Duodenal mucosa (tissue), 2 donors: ENCODE results near the gene MINDY1.

Experiments used
- H3K27ac ChIP-seq: one replicate; pipeline ENCODE4 v1.7.0; 2013; ENCODE audit warnings: low read depth, low read length
- H3K27me3 ChIP-seq, 2 donors: one replicate each; pipeline ENCODE4 v1.7.0; 2013; ENCODE audit warnings: low read length in 2 of 2, control low read depth in 1 of 2; ENCODE audit not compliant: insufficient read depth in 2 of 2, control insufficient read depth in 1 of 2
- H3K36me3 ChIP-seq, 2 donors: one replicate each; pipeline ENCODE4 v1.7.0; 2013; ENCODE audit warnings: low read length in 2 of 2, control low read depth in 1 of 2; ENCODE audit not compliant: insufficient read depth in 2 of 2, control insufficient read depth in 1 of 2
- H3K4me1 ChIP-seq, 2 donors: one replicate each; pipeline ENCODE4 v1.7.0; 2013; ENCODE audit warnings: low read length in 2 of 2, control low read depth in 1 of 2; ENCODE audit not compliant: insufficient read depth in 2 of 2, control insufficient read depth in 1 of 2
- H3K4me3 ChIP-seq, 2 donors: one replicate each; pipeline ENCODE4 v1.7.0; 2013; ENCODE audit warnings: low read length in 2 of 2, low read depth in 1 of 2
- H3K9ac ChIP-seq, 2 donors: one replicate each; pipeline ENCODE4 v1.7.0; 2013; ENCODE audit warnings: low read length in 2 of 2, low read depth in 1 of 2
- H3K9me3 ChIP-seq, 2 donors: one replicate each; pipeline ENCODE4 v1.7.0; 2013; ENCODE audit warnings: low read length in 2 of 2, control low read depth in 1 of 2; ENCODE audit not compliant: control insufficient read depth in 1 of 2

The MINDY1 gene

DNA sequence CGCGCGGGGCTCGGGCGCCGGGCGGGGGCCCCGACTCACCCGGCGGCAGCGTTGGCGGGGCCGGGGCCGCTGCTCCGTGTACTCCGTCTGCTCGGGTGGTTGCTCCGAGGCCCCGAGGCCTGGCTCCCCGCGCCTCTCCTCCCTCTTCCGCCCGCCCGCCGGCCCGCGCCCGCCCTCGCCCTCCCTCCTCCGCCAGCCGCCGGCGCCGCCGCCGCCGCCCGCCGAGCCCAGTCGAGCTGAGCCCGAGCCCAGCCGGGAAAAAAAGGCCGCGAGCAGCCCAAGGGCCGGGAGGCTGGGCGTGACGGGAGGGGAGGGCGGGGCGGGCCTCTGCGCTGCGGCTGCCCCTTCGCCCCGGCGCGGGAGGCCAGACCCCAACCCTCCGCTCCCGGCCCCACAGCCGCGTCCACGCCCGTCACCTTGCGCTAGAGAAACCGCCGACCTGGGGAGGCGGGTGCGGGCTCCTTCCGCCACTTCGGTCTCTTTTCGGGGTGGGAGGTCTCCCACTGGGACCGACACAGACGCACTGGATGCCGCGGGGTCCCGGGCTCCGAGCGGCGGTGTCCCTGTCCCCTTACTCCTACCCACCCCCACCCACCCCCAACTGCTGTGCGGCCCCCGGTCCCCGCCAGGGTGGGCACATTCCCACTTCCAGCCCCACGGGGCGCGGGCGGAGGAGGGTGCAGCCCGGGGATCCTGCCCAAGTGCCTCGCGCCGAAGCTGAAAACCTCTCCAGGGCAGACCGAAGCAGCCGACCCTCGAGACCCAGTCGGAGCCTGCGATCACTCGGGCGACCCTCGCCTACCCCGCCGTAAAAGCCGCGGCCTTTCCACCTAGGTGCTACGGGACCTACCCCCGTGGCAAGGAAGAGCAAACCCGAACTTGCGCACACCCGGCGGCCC lies 31.9 kb downstream of the MINDY1 start, which contains the start of gene CERS2:
CERS2 (minus strand) TSS at position 256 of the 899 bp plus-strand sequence. CDS start 5,745 bp downstream, outside the sequence.
- Histone ChIP-seq H3K4me3 (peak within 1 kb of the TSS; percentile 85 to 96), H3K4me1 (peaks cover 55 to 56% of the 10 kb centered on the region in 2 donors), H3K27me3 (no peaks in the 10 kb centered on the region), H3K9ac (peak within 1 kb of the TSS; percentile 92 to 94), H3K36me3 (no peaks in the 10 kb centered on the region), H3K9me3 (no peaks in the 10 kb centered on the region), H3K27ac (peak within 1 kb of the TSS; percentile 87)

DNA sequence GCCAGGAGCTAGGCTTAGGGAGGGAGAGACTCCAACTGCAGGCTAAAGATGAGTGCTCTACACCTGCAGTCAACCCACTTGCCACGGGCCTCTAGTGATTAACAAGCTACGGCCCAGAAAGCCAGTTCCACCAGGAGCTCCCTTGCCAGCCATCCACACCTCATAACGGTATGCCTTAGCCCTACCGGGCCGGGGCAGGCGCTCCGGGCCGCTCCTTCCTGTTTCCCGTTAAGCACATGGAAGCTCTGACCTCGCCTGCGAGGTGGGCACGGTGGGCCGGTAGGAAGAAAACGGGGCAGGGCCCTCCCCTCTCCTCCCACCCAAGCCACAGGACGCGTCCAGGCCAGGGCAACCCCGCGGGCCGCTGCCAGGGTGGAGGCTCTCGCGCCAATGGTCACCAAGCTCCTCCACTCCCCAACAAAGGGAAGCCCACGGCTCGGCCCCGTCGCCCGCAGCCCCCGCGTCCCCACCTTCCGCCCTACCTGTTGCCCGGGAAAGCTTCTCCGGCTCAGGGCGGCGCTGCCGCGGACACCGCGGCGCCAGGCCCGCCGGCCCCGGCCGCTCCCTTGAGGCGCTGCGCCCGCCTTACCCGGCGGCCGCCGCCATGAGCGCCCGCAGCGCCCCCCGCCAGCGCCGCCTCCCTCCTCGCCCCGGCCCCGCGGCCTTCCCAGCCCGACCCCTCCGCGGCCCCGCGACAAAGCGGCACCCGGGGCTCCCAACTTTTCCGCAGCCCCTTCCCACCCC lies 32.7 kb downstream of the MINDY1 start:
- Histone ChIP-seq H3K27me3 (no peaks in the 10 kb centered on the region), H3K9ac (peak overlapping the region; percentile 92 to 94), H3K9me3 (no peaks in the 10 kb centered on the region), H3K27ac (peak overlapping the region; percentile 87), H3K4me1 (peaks cover 47 to 52% of the 10 kb centered on the region in 2 donors), H3K36me3 (peaks cover 0 to 5% of the 10 kb centered on the region in 2 donors), H3K4me3 (peak overlapping the region; percentile 85 to 96)

DNA sequence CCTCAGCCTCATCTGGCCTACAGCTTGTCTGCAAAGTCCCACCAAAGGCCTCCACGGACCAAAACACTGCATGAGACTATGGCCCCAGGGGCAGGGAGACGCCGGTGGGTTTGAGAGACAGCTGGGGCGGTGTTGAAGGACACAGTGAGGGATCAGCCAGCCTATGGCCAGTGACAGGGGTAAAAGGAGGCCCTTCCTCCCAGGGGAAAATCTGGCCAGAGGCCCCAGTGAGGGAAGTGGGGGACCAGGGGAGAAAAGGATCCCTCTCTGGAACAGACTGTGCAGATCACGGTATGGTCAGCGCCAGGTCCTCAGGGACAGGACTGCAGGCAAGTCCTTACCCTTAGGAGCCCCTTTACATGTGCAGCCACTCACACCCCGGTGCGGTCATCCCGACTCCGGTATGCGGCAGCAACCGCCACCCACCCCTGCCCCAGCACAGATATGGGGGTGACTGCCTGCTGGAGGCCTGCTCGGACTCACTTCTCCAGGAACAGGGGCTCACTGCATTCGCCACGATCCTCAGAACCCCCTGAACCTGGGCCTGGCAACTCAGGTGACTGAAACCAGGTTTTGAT lies 33.4 kb downstream of the MINDY1 start:
- Histone ChIP-seq H3K9ac (peak overlapping the region; percentile 92 to 94), H3K36me3 (peaks cover 6 to 12% of the 10 kb centered on the region in 2 donors), H3K4me1 (peaks cover 45 to 50% of the 10 kb centered on the region in 2 donors), H3K4me3 (peak overlapping the region; percentile 85 to 96), H3K27me3 (no peaks in the 10 kb centered on the region), H3K27ac (peak overlapping the region; percentile 87), H3K9me3 (no peaks in the 10 kb centered on the region)

DNA sequence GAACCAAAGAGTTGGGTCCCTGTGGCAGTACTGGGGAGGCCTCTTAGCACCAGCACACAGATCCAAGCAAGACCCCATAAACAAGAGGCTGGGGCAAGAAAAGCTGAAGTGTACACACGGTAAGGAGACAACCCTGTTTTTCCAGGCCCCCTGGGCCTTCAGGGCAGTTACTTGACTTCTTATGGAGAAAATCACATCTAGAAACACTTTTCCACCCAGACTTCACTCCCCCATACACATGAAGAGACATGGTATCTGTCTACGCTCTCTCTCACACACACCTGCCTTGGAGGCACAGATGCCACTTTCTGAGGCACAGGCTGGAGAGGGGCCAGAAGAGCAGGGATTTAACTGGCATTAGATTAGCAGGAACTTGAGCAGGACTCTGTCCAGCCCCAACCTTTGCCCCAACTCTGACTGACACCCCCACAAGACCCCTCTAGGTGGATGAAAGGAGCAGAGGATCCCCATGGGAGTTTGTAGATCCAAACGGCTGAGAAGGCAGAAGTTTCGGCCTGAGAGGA lies 34.2 kb downstream of the MINDY1 start:
- Histone ChIP-seq H3K9me3 (no peaks in the 10 kb centered on the region), H3K27ac (peak overlapping the region; percentile 41), H3K36me3 (peaks cover 14 to 20% of the 10 kb centered on the region in 2 donors), H3K4me1 (peaks cover 42 to 47% of the 10 kb centered on the region in 2 donors), H3K4me3 (peak overlapping the region; percentile 85 to 96), H3K9ac (peak overlapping the region; percentile 92 to 94), H3K27me3 (no peaks in the 10 kb centered on the region)

DNA sequence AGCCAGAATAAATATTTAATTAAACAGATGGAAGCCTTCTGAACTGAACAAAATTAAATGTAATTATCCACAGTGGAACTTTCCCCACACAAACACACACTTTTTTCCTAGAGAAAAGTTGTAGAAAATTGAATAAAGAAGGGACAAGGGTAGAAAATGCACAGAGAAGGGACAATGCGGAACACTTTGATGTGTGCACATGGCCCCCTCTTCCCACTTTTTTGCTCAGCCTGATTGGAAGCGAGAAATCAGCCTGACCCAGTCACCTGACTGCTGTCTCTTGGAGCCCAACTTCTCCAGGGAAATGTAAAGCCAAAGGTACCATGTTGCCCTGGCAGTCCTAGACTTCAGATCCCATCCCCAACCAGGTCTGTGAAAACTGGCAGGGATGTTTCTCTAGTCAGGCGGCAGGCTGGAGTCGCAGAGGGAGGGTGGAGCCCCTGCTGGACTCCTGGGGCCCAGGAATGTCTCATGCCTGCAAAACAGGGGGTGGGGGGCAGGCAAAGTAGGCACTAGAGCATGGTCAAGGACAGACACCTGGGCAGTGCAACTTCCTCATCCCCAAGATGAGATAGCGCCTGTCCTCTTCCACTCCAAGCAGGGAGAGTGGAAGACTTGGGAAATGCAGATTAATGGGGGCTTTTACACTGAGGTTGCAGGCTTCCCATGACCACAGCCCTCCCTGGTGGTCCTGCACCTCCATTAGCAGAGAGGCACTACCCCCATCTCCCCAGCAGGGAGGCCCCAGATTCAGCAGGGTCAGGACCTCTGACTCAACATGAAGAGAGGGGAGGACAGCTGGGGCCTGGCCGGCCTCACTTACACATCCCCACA lies 34.9 kb downstream of the MINDY1 start:
- H3K4me3 ChIP-seq, result peak overlapping the region; percentile 85 to 96
- peaks cover 35 to 40% of the 10 kb centered on the region in 2 donors for H3K4me1 ChIP-seq
- peaks cover 20 to 27% of the 10 kb centered on the region in 2 donors for H3K36me3 ChIP-seq
- no peaks in the 10 kb centered on the region for H3K27me3 ChIP-seq
- no peaks in the 10 kb centered on the region for H3K9me3 ChIP-seq
- peak overlapping the region; percentile 41 for H3K27ac ChIP-seq
- H3K9ac ChIP-seq, result peak overlapping the region; percentile 92 to 94

DNA sequence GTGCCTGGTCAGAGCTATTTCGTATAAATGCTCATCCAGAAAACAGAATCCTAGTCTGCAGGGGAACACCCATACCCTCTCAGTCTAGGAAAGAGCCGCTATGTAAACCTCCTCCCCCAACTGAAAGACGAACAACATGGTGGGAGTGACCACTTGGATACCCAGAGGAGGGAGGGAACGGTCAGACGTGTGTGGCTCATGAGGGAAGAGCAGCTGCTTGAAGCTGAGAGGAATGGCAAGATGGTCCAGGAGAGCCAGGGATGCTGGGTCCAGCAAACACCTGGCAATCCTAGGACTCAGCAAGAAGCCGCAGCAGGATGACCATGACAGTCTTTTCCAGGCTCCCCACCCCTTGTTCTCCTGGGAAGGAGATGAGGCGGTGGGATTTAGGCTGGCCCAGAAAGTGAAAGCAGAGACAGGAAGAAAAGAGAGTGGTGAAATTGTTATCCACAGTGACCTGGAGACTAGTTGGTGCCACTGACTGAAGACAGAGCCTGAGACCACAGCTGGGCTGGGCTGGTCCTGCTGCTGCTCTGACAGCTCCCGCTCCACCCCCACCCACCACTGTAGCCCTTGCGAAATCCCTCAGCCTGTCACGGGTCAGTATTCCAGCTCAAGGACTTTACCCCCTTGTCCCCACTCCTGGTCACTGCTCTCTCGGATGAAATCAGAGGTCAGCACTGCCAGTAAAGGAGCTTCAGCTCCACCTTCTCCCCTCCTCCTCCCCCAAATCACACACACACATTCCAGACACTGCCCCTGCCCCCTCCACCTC lies 35.7 kb downstream of the MINDY1 start:
- Histone ChIP-seq H3K27ac (no peak overlapping the region), H3K9ac (peak overlapping the region; percentile 3 to 27), H3K4me1 (peaks cover 32 to 40% of the 10 kb centered on the region in 2 donors), H3K36me3 (peaks cover 28 to 35% of the 10 kb centered on the region in 2 donors), H3K9me3 (no peaks in the 10 kb centered on the region), H3K27me3 (no peaks in the 10 kb centered on the region), H3K4me3 (peak overlapping the region; percentile 85 to 96)

DNA sequence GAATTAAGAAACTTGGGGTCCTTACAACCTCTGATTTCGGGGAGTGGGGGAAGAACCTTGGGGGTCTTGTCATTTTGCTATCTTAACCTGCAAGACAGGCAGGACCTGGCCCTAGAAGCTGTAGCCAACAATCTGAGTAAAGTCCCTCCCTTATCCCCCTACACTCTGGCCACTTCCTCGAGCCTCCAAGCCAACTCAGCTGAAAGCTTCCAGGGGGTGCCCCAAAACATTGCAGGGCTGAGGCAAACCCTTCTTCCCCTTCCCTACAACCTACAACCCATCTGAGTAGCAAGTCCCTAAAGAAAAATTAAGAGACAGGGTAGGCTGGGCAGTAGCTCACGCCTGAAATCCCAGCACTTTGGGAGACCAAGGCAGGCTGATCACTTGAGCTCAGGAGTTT lies 37.1 kb downstream of the MINDY1 start:
- Histone ChIP-seq H3K4me3 (no peak overlapping the region), H3K27me3 (no peaks in the 10 kb centered on the region), H3K36me3 (peaks cover 38 to 47% of the 10 kb centered on the region in 2 donors), H3K9ac (no peak overlapping the region), H3K27ac (no peak overlapping the region), H3K9me3 (no peaks in the 10 kb centered on the region), H3K4me1 (peaks cover 32 to 40% of the 10 kb centered on the region in 2 donors)

DNA sequence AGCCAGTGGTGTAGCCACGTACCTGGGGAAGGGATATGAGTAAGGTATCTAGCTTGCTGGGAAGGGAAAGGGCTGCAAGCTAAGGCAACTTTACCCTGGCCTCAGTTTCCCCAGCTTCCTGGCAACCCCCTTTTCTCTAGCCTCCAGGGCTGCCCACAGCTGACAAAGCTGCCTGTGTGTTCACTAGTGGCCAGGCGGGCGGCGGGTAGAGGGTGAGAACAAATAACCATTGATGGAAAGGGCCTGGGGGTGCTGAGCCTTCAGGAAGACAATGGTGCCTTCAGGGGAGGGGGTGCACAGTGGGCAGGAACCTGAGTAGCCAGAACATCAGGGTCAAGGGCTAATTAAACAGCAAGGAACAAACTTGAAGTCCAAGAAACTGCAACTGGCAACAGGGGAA lies 38.2 kb downstream of the MINDY1 start:
- H3K27me3 ChIP-seq, result no peaks in the 10 kb centered on the region
- no peak overlapping the region for H3K9ac ChIP-seq
- H3K4me3 ChIP-seq, result no peak overlapping the region
- peaks cover 32 to 38% of the 10 kb centered on the region in 2 donors for H3K4me1 ChIP-seq
- no peak overlapping the region for H3K27ac ChIP-seq
- peaks cover 49 to 58% of the 10 kb centered on the region in 2 donors for H3K36me3 ChIP-seq
- H3K9me3 ChIP-seq, result no peaks in the 10 kb centered on the region
